Measurements from ENCODE around the gene RSKR. TPM values are rescaled to one million over a fixed set of nuclear protein-coding genes. Genes with fewer than 3 reads are reported as not detected.

Gene RSKR
- total and polyA plus RNA-seq, 10 donors: 2.1 to 30.9 (median 15.1) TPM

DNA sequence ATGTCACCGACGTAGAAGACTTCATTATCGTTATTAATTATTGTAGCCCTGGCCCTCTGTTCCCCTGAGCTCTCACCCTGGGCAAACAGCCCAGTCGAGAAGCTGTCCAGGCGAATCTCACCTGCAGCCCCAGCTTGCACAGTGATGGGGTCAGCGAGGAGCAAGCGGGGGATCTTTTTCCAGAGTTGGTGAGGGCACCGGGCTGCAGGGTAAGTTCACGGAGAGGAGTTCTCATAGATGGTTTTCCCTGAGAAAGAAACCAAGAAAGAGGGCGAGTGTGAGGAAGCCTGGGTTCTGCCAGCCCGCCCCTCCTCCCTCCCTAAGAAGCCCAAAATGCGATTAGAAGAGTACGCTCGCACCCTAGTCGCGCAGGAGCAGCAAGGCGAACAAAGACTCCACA is 15.6 kb downstream of the RSKR start:
- WGBS, 5 donors: 2 to 8% (median 6%) methylated on average over 15 to 17 of the region's 17 CpGs
- intact Hi-C loops (cut with DNase I; ENCODE audit: low total_unique reads): no loop called here
- Histone ChIP-seq H3K27me3 (replicated peaks in 1 of 7) (no peaks in the 10 kb centered on the region), H3K4me3 (peak overlapping the region; percentile 48 to 84 (median 54)), H3K4me1 (peaks cover 12 to 29% (median 22%) of the 10 kb centered on the region in 6 donors), H3K9me3 (no peaks in the 10 kb centered on the region), H3K27ac (peak overlapping the region; percentile 93 to 99 (median 96)), H3K36me3 (peaks cover 0 to 2% (median 0%) of the 10 kb centered on the region in 6 donors)
- DNase-seq: no peak
- TF ChIP-seq, protein P1, sequence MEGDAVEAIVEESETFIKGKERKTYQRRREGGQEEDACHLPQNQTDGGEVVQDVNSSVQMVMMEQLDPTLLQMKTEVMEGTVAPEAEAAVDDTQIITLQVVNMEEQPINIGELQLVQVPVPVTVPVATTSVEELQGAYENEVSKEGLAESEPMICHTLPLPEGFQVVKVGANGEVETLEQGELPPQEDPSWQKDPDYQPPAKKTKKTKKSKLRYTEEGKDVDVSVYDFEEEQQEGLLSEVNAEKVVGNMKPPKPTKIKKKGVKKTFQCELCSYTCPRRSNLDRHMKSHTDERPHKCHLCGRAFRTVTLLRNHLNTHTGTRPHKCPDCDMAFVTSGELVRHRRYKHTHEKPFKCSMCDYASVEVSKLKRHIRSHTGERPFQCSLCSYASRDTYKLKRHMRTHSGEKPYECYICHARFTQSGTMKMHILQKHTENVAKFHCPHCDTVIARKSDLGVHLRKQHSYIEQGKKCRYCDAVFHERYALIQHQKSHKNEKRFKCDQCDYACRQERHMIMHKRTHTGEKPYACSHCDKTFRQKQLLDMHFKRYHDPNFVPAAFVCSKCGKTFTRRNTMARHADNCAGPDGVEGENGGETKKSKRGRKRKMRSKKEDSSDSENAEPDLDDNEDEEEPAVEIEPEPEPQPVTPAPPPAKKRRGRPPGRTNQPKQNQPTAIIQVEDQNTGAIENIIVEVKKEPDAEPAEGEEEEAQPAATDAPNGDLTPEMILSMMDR (IDR thresholded peaks at IDR 0.05 in 8 of 11, conservative IDR thresholded peaks at IDR 0.05 in 3 of 11): no peak
- TF ChIP-seq POLR2A (IDR thresholded peaks at IDR 0.05): no peak
- TF ChIP-seq POLR2AphosphoS5 (IDR thresholded peaks at IDR 0.05): no peak

DNA sequence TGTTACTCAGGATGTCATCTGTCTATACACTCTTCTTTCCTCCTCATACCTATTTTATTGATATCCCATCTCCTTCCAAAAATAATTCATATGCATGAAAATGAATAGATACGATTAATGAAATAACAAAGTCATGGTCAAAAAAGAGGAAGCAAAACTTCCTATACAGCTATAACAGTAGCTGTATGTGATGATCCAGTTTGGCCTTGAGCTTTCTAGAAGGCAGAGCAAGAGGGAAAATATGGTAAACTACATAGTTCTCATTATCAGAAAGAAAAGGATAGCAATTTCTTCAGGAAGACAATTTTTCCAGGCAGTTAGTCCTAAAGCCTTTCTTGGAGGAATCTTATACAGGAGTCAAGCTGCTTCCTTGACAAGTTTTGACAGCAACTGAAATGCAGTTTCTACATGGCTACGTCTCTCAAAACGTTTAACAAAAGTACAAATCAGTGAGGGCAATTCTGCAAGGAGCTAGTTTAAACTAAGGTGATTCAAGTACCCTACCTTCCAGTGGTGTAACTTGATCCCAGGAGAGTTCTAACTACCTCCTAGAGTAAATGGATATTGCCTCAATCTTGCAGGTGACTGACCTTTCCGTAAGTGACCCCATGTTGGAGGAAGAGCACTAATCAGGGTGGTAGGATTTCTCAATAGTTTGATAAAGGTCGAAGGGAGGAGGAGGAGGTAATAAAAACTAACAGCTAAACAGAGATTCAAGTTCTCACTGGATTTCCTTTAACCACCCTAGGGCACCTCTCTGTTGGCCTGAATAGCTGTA is 16.2 kb downstream of the RSKR start:
- Histone ChIP-seq H3K4me1 (peaks cover 12 to 29% (median 22%) of the 10 kb centered on the region in 6 donors), H3K27me3 (replicated peaks in 1 of 7) (no peaks in the 10 kb centered on the region), H3K4me3 (peak overlapping the region in 6 of 8 donors; percentile 48 to 84 (median 54)), H3K9me3 (no peaks in the 10 kb centered on the region), H3K27ac (peak overlapping the region in 5 of 8 donors; percentile 93 to 99 (median 96)), H3K36me3 (peaks cover 0 to 8% (median 0%) of the 10 kb centered on the region in 6 donors)
- 24 to 44% (median 34%) methylated on average over 5 of the region's 5 CpGs for WGBS, 5 donors
- no peak for DNase-seq
- TF ChIP-seq, protein P1 (IDR thresholded peaks at IDR 0.05 in 8 of 11, conservative IDR thresholded peaks at IDR 0.05 in 3 of 11): no peak
- TF ChIP-seq POLR2A (IDR thresholded peaks at IDR 0.05) (no peak), POLR2AphosphoS5 (IDR thresholded peaks at IDR 0.05) (no peak)
- intact Hi-C loops (cut with DNase I; ENCODE audit: low total_unique reads): no loop called here

DNA sequence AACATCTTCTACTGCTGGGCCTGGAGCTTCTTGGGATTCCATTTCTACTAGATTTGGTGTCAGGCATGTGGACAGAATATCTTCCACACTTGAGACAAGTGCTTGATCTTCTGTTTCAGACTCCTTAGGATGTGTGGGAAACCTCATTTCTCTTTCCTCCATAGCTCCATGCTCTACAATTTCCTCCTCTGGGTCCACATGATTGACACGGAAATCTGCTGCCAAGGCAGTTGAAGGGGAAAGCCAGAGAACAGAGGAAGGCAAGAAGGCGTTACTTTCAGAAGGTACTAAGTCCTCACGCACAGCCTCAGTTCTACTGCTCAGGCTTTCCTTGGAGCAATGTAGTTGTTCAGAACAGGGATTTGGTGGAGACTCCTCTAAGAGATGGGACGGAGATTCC is 21.7 kb downstream of the RSKR start:
- DNase-seq: no peak
- Histone ChIP-seq H3K4me3 (no peak overlapping the region), H3K4me1 (peaks cover 0 to 11% (median 0%) of the 10 kb centered on the region in 6 donors), H3K9me3 (no peaks in the 10 kb centered on the region), H3K27ac (no peak overlapping the region), H3K36me3 (peaks cover 0 to 62% (median 9%) of the 10 kb centered on the region in 6 donors), H3K27me3 (replicated peaks in 1 of 7) (no peaks in the 10 kb centered on the region)
- intact Hi-C loops (cut with DNase I; ENCODE audit: low total_unique reads): no loop called here
- WGBS, 5 donors: 85 to 91% (median 87%) methylated on average over 4 of the region's 4 CpGs
- TF ChIP-seq, protein P1 (IDR thresholded peaks at IDR 0.05 in 8 of 11, conservative IDR thresholded peaks at IDR 0.05 in 3 of 11): no peak
- TF ChIP-seq POLR2AphosphoS5 (IDR thresholded peaks at IDR 0.05) (no peak), POLR2A (IDR thresholded peaks at IDR 0.05) (no peak)

DNA sequence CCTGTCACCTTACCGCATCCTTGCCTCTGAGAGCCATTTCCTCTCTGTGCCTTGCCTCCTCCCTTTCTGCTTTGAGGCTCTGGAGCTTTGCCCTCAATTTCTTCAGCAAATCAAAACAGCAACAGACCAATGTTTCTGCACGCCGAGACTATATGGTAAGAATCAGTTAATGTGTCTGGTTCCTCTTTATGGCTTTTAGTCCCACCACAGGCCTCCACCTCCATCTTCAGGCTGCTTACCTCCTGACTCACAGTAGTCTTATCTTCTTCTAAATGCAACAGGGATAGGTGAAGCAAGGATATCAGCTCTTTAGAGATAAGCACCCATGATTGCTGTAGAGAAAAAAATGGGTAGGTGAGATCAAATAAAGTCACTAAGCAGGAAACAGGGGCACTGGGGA is 28.1 kb downstream of the RSKR start:
- Histone ChIP-seq H3K27ac (no peak overlapping the region), H3K4me3 (no peak overlapping the region), H3K27me3 (replicated peaks in 1 of 7) (no peaks in the 10 kb centered on the region), H3K4me1 (peaks cover 0 to 10% (median 0%) of the 10 kb centered on the region in 6 donors), H3K36me3 (peaks cover 0 to 93% (median 22%) of the 10 kb centered on the region in 6 donors), H3K9me3 (no peaks in the 10 kb centered on the region)
- no peak for DNase-seq
- TF ChIP-seq, protein P1 (IDR thresholded peaks at IDR 0.05 in 8 of 11, conservative IDR thresholded peaks at IDR 0.05 in 3 of 11): no peak
- TF ChIP-seq POLR2AphosphoS5 (IDR thresholded peaks at IDR 0.05) (no peak), POLR2A (IDR thresholded peaks at IDR 0.05) (no peak)
- 64 to 84% (median 74%) methylated on average over 3 of the region's 3 CpGs for whole genome bisulfite sequencing, 5 donors
- intact Hi-C loops (cut with DNase I; ENCODE audit: low total_unique reads): no loop called here

All from spleen (tissue), 11 donors.